Type B pancreatic cell (in vitro differentiated cells): ENCODE measurements around the gene CHST8. TPM values are rescaled to one million over a fixed set of nuclear protein-coding genes. Genes with fewer than 3 reads are reported as not detected.

Experiments used
- DNase-seq: peaks from one replicate; pipeline ENCODE4 v3.0.0; 2021; ENCODE audit warnings: mixed read lengths; ENCODE audit not compliant: unreplicated experiment; ENCODE audit errors: extremely low spot score
- H3K27ac Mint-ChIP-seq: 2 replicates; pipeline ENCODE4 v1.8.0; 2021; ENCODE audit warnings: mild to moderate bottlenecking, mixed read lengths
- H3K27me3 Mint-ChIP-seq: 2 replicates; pipeline ENCODE4 v1.8.0; 2021; ENCODE audit warnings: mixed read lengths
- H3K36me3 Mint-ChIP-seq: 2 replicates; pipeline ENCODE4 v1.8.0; 2021; ENCODE audit warnings: mixed read lengths
- H3K4me1 Mint-ChIP-seq: one replicate; pipeline ENCODE4 v1.8.0; 2021; ENCODE audit warnings: mixed read lengths; ENCODE audit not compliant: unreplicated experiment
- H3K4me3 Mint-ChIP-seq: 2 replicates; pipeline ENCODE4 v1.8.0; 2021; ENCODE audit warnings: mild to moderate bottlenecking, mixed read lengths
- H3K9me3 Mint-ChIP-seq: 2 replicates; pipeline ENCODE4 v1.8.0; 2021; ENCODE audit warnings: mixed read lengths
- total RNA-seq: library from RNA; stranded (reverse); gene quantifications from 2 replicates; pipeline ENCODE4 v1.2.1, GENCODE V29; 2021; ENCODE audit warnings: low replicate concordance
- TF ChIP-seq, protein P1 (sequence below): fragments of 200-600 bp; sonication (generic); conservative IDR thresholded peaks from 2 replicates; pipeline ENCODE4 v1.5.0; 2021; ENCODE audit warnings: antibody characterized with exemption, mild to moderate bottlenecking

Gene CHST8
- total RNA-seq, 1 donor from 2014 or later, result 5.7 TPM

DNA sequence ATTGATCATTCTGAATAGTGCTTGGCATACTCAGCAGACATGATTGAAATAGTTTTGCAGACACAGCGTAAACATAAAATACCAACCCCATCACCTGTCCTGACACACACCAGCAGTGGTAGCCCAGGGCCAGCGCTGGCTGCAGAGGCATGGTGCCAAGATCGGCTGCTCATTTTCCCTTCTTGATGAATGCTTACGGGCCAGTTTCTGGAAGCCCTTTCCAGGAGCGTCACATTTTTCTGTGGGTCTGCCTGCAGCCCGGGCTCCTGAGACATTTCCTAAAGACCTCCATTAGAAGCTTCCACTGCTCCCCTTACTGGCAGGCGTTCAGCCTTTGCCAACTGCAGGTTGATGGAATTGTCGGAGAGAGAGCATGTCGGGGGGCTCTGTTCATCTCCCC is 48.6 kb downstream of the CHST8 start:
- no peaks in the 10 kb centered on the region for H3K4me1 Mint-ChIP-seq
- DNase-seq, result peak; percentile 27
- H3K27ac Mint-ChIP-seq, result no peak overlapping the region
- peaks cover 42% of the 10 kb centered on the region for H3K27me3 Mint-ChIP-seq
- H3K4me3 Mint-ChIP-seq, result no peak overlapping the region
- no peaks in the 10 kb centered on the region for H3K36me3 Mint-ChIP-seq
- no peaks in the 10 kb centered on the region for H3K9me3 Mint-ChIP-seq
- TF ChIP-seq, protein P1, sequence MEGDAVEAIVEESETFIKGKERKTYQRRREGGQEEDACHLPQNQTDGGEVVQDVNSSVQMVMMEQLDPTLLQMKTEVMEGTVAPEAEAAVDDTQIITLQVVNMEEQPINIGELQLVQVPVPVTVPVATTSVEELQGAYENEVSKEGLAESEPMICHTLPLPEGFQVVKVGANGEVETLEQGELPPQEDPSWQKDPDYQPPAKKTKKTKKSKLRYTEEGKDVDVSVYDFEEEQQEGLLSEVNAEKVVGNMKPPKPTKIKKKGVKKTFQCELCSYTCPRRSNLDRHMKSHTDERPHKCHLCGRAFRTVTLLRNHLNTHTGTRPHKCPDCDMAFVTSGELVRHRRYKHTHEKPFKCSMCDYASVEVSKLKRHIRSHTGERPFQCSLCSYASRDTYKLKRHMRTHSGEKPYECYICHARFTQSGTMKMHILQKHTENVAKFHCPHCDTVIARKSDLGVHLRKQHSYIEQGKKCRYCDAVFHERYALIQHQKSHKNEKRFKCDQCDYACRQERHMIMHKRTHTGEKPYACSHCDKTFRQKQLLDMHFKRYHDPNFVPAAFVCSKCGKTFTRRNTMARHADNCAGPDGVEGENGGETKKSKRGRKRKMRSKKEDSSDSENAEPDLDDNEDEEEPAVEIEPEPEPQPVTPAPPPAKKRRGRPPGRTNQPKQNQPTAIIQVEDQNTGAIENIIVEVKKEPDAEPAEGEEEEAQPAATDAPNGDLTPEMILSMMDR, result no peak

- no peak overlapping the region for H3K4me3 Mint-ChIP-seq
- peaks cover 41% of the 10 kb centered on the region for H3K27me3 Mint-ChIP-seq
- no peaks in the 10 kb centered on the region for H3K36me3 Mint-ChIP-seq
- no peak for DNase-seq
- H3K9me3 Mint-ChIP-seq, result no peaks in the 10 kb centered on the region
- H3K4me1 Mint-ChIP-seq, result no peaks in the 10 kb centered on the region
- H3K27ac Mint-ChIP-seq, result no peak overlapping the region
- TF ChIP-seq, protein P1, result no peak
Observed at GRCh38 chr19:33671211-33671610, 49.5 kb downstream of the CHST8 start.

DNA sequence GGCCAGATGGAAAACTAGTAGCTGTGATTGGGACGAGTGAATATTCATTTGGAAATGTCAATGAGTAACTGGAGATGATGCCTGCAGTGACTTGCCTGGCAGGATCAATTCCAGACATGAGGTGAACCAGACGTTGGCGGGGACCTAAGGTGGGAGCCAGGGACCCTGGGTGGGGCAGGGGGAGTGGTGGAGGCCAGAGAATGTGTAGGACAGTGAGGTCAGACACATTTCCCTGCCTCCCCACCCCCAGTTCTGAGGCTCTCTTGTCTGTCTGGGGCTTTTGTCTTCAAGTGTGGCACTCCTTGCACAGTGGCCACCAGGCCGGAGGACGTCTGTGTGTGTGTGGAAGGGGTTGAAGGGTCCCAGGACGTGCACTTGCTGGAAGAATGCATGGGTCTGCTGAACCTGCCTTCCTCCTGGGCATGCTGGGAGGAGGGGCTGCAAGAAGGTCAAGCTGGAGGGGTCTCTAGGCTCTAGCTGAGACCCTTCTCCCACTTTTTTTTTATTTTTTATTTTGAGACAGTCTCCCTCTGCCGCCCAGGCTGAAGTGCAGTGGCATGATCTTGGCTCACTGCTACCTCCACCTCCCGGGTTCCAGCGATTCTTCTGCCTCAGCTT is 51.6 kb downstream of the CHST8 start:
- TF ChIP-seq, protein P1, result no peak
- H3K27me3 Mint-ChIP-seq, result peaks cover 32% of the 10 kb centered on the region
- no peaks in the 10 kb centered on the region for H3K4me1 Mint-ChIP-seq
- no peaks in the 10 kb centered on the region for H3K9me3 Mint-ChIP-seq
- H3K4me3 Mint-ChIP-seq, result no peak overlapping the region
- no peak overlapping the region for H3K27ac Mint-ChIP-seq
- no peaks in the 10 kb centered on the region for H3K36me3 Mint-ChIP-seq
- peak; percentile 50 for DNase-seq

GRCh38 chr19:33673996-33674625 is 52.4 kb downstream of the CHST8 start:
- H3K4me1 Mint-ChIP-seq, result no peaks in the 10 kb centered on the region
- no peak overlapping the region for H3K27ac Mint-ChIP-seq

DNA sequence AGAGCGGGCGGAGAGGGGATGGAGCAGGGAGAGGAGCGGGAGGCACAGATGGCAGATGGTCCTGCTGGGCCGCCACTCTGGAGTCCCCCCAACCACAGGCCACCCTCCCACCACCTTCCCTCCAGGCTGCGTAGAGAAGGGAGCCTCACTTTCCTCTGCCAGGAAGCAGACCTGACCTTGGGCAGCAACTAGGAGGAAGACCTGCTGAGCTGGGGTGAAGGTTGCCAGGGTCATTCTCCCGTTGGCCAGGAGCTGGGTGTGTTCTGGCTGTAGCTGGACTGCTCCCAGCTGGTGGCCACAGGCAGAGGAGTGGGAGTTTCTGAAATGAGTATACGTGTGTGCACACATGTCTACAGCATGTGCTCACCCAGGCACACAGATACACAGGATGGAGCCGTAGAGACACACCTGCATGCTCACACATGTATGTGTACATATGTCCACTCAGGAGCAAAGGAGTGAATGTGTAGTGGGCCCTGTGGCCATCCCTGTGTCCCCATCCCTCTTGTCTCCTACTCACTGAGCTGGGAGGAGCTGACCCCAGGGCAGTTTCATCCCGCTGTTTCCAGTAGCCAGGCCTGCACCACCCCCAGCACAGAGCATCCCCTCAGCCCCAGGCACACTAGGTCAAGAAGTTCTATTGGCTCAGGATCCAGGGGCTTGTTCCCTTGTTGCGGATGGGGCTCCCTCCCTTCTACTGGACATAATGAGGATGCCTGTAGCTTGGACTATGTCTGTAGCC is 53.0 kb downstream of the CHST8 start:
- H3K27me3 Mint-ChIP-seq, result peaks cover 29% of the 10 kb centered on the region
- no peak overlapping the region for H3K27ac Mint-ChIP-seq
- peak; percentile 59 for DNase-seq
- TF ChIP-seq, protein P1, result no peak
- no peaks in the 10 kb centered on the region for H3K36me3 Mint-ChIP-seq
- no peaks in the 10 kb centered on the region for H3K9me3 Mint-ChIP-seq
- H3K4me3 Mint-ChIP-seq, result no peak overlapping the region
- no peaks in the 10 kb centered on the region for H3K4me1 Mint-ChIP-seq

More at GRCh38 chr19:33673996-33674625, 52.4 kb downstream of the CHST8 start:
- H3K36me3 Mint-ChIP-seq, result no peaks in the 10 kb centered on the region
- H3K27me3 Mint-ChIP-seq, result peaks cover 28% of the 10 kb centered on the region
- DNase-seq, result peak; percentile 57
- TF ChIP-seq, protein P1, result no peak
- H3K4me3 Mint-ChIP-seq, result no peak overlapping the region
- H3K9me3 Mint-ChIP-seq, result no peaks in the 10 kb centered on the region
